Natural killer cell (primary cell): ENCODE data around the gene FSTL4. TPM values are rescaled to one million over a fixed set of nuclear protein-coding genes. Genes with fewer than 3 reads are reported as not detected.

Experiments
- ATAC-seq, 3 donors: fragments of 150-1000 bp in 2 of 3; fragments of 200-7000 bp in 1 of 3; cut with Tn5 transposase; 1 replicate in 1 of 3; 2 replicates in 2 of 3; pipeline ENCODE4 v1.10.0; 2021; ENCODE audit warnings: mild to moderate bottlenecking in 2 of 3, moderate library complexity in 2 of 3
- DNase-seq, 2 donors: peaks; one replicate each; pipeline versions ENCODE4 v3.0.0 to v3.0.0-alpha.2; 2013 to 2021; ENCODE audit warnings: mixed read lengths in 1 of 2
- H3K27ac ChIP-seq: one replicate; pipeline ENCODE4 v1.5.1; 2013; ENCODE audit warnings: mild to moderate bottlenecking, low read length
- H3K27me3 ChIP-seq: one replicate; pipeline ENCODE4 v1.6.1; 2013; ENCODE audit warnings: low read length; ENCODE audit not compliant: control insufficient read depth, insufficient read depth
- H3K36me3 ChIP-seq: one replicate; pipeline ENCODE4 v1.6.1; 2013; ENCODE audit warnings: low read length; ENCODE audit not compliant: control insufficient read depth, insufficient read depth
- H3K4me1 ChIP-seq: one replicate; pipeline ENCODE4 v1.6.1; 2013; ENCODE audit warnings: low read length; ENCODE audit not compliant: control insufficient read depth, insufficient read depth
- H3K4me3 ChIP-seq: one replicate; pipeline ENCODE4 v1.5.1; 2013; ENCODE audit warnings: low read length
- H3K9me3 ChIP-seq: one replicate; pipeline ENCODE4 v1.6.1; 2013; ENCODE audit warnings: low read length; ENCODE audit not compliant: control insufficient read depth, insufficient read depth
- H3K27ac Mint-ChIP-seq, 2 donors: one replicate each; pipeline ENCODE4 v1.8.0; 2022; ENCODE audit warnings: mild to moderate bottlenecking in 2 of 2, mixed read lengths in 2 of 2, moderate library complexity in 1 of 2
- H3K27me3 Mint-ChIP-seq, 2 donors: one replicate each; pipeline ENCODE4 v1.8.0; 2022; ENCODE audit warnings: low read depth in 2 of 2, mixed read lengths in 2 of 2
- H3K36me3 Mint-ChIP-seq: one replicate; pipeline ENCODE4 v1.8.0; 2022; ENCODE audit warnings: mixed read lengths
- H3K4me1 Mint-ChIP-seq, 2 donors: one replicate each; pipeline ENCODE4 v1.8.0; 2022; ENCODE audit warnings: mixed read lengths in 2 of 2
- H3K4me3 Mint-ChIP-seq: one replicate; pipeline ENCODE4 v1.8.0; 2022; ENCODE audit warnings: mild to moderate bottlenecking, moderate library complexity, mixed read lengths
- H3K9me3 Mint-ChIP-seq, 2 donors: one replicate each; pipeline ENCODE4 v1.8.0; 2022; ENCODE audit warnings: mixed read lengths in 2 of 2
- WGBS: methylation state at CpG from one replicate; pipeline ENCODE4 v1.1.7; 2013; ENCODE audit warnings: missing lambda C conversion rate; ENCODE audit not compliant: insufficient coverage; 5-methylcytosine and 5-hydroxymethylcytosine counted together
- intact Hi-C: fragments of 100-400 bp; cut with micrococcal nuclease; formaldehyde crosslinking; loops from one replicate; pipeline ENCODE4 v1.14.2; 2022
- total RNA-seq, 4 donors: library from RNA; stranded (reverse); fragments of 120-200 nt in 1 of 4; gene quantifications; one replicate each; pipeline versions ENCODE4 v1.2.3 to v1.2.4, GENCODE V29; 2013 to 2022
- TF ChIP-seq, protein P1 (sequence below): fragments of 200-600 bp; IDR thresholded peaks from one replicate; pipeline ENCODE4 v1.8.0; 2022; ENCODE audit warnings: antibody characterized with exemption

The FSTL4 gene
- total RNA-seq, 3 donors from 2014 or later (not counting 1 experiment from before 2014, with no cell fraction given) = 0.11 to 0.75 (median 0.55) TPM

DNA sequence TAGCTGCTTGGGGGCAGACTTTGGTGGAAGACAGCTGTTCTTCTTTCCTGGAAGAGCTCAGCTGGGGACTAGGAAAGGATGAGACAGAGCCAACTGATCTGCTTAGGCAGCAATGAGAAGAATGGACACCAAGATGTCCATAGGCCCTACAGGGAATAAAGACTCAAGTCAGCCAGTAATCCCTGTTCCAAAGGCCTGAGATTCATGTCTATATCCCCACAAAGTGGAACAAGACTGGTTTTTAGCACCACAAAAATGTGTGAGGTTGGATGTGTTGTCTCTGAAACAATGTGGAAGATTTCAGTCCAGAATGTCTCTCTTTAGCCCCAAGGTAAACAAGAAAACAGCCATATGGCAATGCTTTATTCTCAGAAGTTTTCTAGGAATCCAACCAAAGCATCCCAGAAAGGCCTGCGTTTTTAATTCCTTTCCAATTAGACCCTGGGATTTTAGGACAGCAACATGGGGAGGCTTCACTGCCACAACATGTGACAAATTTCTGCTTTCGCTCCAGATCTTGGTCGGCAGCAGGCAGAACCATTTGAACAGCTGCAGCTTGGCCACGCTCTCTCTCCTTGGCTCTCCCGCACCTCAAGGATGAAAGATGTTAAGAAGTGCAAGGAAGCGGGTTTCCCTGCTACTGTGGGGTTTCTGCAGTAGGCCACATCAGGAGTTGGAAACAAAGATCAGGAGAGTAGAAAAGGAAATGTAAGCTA is 245.1 kb downstream of the FSTL4 start:
- no peak overlapping the region for H3K27ac Mint-ChIP-seq
- peaks cover 11 to 20% of the 10 kb centered on the region in 2 donors for H3K27me3 Mint-ChIP-seq
- no peaks in the 10 kb centered on the region for H3K36me3 ChIP-seq
- intact Hi-C loops = no loop called here
- H3K4me3 Mint-ChIP-seq = no peak overlapping the region
- H3K27me3 ChIP-seq = no peaks in the 10 kb centered on the region
- H3K4me1 Mint-ChIP-seq = no peaks in the 10 kb centered on the region
- 90% methylated on average over 6 of the region's 6 CpGs for WGBS
- DNase-seq (no peak), ATAC-seq (no peak)
- H3K36me3 Mint-ChIP-seq = no peaks in the 10 kb centered on the region
- no peak overlapping the region for H3K4me3 ChIP-seq
- TF ChIP-seq, protein P1, sequence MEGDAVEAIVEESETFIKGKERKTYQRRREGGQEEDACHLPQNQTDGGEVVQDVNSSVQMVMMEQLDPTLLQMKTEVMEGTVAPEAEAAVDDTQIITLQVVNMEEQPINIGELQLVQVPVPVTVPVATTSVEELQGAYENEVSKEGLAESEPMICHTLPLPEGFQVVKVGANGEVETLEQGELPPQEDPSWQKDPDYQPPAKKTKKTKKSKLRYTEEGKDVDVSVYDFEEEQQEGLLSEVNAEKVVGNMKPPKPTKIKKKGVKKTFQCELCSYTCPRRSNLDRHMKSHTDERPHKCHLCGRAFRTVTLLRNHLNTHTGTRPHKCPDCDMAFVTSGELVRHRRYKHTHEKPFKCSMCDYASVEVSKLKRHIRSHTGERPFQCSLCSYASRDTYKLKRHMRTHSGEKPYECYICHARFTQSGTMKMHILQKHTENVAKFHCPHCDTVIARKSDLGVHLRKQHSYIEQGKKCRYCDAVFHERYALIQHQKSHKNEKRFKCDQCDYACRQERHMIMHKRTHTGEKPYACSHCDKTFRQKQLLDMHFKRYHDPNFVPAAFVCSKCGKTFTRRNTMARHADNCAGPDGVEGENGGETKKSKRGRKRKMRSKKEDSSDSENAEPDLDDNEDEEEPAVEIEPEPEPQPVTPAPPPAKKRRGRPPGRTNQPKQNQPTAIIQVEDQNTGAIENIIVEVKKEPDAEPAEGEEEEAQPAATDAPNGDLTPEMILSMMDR = no peak
- no peaks in the 10 kb centered on the region for H3K9me3 ChIP-seq
- no peaks in the 10 kb centered on the region for H3K9me3 Mint-ChIP-seq
- no peaks in the 10 kb centered on the region for H3K4me1 ChIP-seq
- H3K27ac ChIP-seq = no peak overlapping the region

DNA sequence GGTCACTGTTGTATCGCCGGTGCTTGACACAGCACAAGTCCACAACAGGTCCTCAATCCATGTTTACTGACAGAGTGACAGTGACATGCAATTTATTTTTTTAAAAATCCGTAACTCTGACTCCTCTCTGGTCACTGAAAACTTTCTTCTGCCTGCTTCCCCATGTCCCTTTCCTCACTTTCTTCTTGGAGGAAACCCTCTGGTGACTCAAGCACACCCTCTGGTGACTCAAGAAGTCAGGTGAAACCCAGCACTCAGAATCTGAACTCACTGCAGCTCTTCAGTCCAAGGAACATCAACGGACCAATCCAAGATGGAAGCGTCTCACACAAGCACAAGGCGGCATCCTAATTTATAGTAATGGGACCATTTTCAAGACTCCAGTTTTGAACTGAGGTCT is 245.9 kb downstream of the FSTL4 start:
- H3K36me3 Mint-ChIP-seq = no peaks in the 10 kb centered on the region
- Histone ChIP-seq H3K4me1 (no peaks in the 10 kb centered on the region), H3K27ac (no peak overlapping the region), H3K27me3 (no peaks in the 10 kb centered on the region), H3K4me3 (no peak overlapping the region), H3K9me3 (no peaks in the 10 kb centered on the region), H3K36me3 (no peaks in the 10 kb centered on the region)
- no peaks in the 10 kb centered on the region for H3K9me3 Mint-ChIP-seq
- H3K4me1 Mint-ChIP-seq = no peaks in the 10 kb centered on the region
- DNase-seq = no peak
- no peak for ATAC-seq
- H3K4me3 Mint-ChIP-seq = no peak overlapping the region
- TF ChIP-seq, protein P1 = no peak
- peaks cover 13 to 23% of the 10 kb centered on the region in 2 donors for H3K27me3 Mint-ChIP-seq
- 93% methylated on average over 6 of the region's 6 CpGs for WGBS
- H3K27ac Mint-ChIP-seq = no peak overlapping the region
- intact Hi-C loops = no loop called here

DNA sequence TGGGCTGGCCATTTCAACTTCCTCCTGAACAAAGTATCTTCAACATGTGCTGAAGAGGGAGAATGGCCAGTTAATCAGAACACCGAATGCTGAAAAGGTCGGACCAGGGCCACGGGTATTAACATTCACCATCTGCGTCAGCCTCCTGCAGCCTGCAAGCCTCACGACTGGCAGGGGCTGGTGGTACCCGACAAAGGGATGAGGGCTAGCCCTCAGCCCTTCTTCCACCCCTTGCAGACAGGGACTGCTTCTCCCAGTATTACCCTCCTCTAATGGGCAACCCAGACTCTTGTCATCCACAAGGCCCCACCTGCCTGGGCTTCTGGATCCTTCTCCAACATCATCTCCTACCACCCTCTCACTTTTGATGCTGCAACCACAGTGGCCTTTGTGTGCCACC is 246.6 kb downstream of the FSTL4 start:
- H3K36me3 ChIP-seq = no peaks in the 10 kb centered on the region
- H3K27ac ChIP-seq = no peak overlapping the region
- H3K4me3 Mint-ChIP-seq = no peak overlapping the region
- DNase-seq = no peak
- no peaks in the 10 kb centered on the region for H3K9me3 ChIP-seq
- H3K4me1 Mint-ChIP-seq = no peaks in the 10 kb centered on the region
- no peaks in the 10 kb centered on the region for H3K27me3 ChIP-seq
- no peak overlapping the region for H3K4me3 ChIP-seq
- 88% methylated on average over 6 of the region's 6 CpGs for WGBS
- no peaks in the 10 kb centered on the region for H3K4me1 ChIP-seq
- no peak for ATAC-seq
- peaks cover 16 to 27% of the 10 kb centered on the region in 2 donors for H3K27me3 Mint-ChIP-seq
- intact Hi-C loops = no loop called here
- no peaks in the 10 kb centered on the region for H3K36me3 Mint-ChIP-seq
- H3K27ac Mint-ChIP-seq = no peak overlapping the region
- TF ChIP-seq, protein P1 = no peak
- no peaks in the 10 kb centered on the region for H3K9me3 Mint-ChIP-seq
